Esophagus squamous epithelium (tissue), 5 donors: Measurements from ENCODE around the gene FNDC3B. TPM values are rescaled to one million over a fixed set of nuclear protein-coding genes. Genes with fewer than 3 reads are reported as not detected.

ENCODE experiments used
- DNase-seq: peaks from one replicate; lab custom pipeline; 2025; lab: John Stamatoyannopoulos, UW
- H3K27ac ChIP-seq, 4 donors: fragments of 200-600 bp; sonication (generic); one replicate each; pipeline ENCODE4 v1.5.1; 2016 to 2019; ENCODE audit warnings: mild to moderate bottlenecking in 1 of 4
- H3K27me3 ChIP-seq, 4 donors: fragments of 200-600 bp; sonication (generic); 1 replicate in 3 of 4; 2 replicates in 1 of 4; pipeline versions ENCODE4 v1.5.1 to v1.6.0; 2017 to 2021; ENCODE audit warnings: antibody characterized with exemption in 1 of 4
- H3K36me3 ChIP-seq, 3 donors: fragments of 200-600 bp; sonication (generic); one replicate each; pipeline ENCODE4 v1.5.1; 2016 to 2019
- H3K4me1 ChIP-seq, 3 donors: fragments of 200-600 bp; sonication (generic); one replicate each; pipeline ENCODE4 v1.5.1; 2017 to 2019
- H3K4me3 ChIP-seq, 4 donors: fragments of 200-600 bp; sonication (generic); 1 replicate in 3 of 4; 2 replicates in 1 of 4; pipeline ENCODE4 v1.5.1; 2016 to 2019; ENCODE audit warnings: mild to moderate bottlenecking in 2 of 4, moderate library complexity in 1 of 4
- H3K9me3 ChIP-seq, 3 donors: fragments of 200-600 bp; sonication (generic); one replicate each; pipeline ENCODE4 v1.5.1; 2016 to 2019
- POLR2A ChIP-seq, 4 donors: fragments of 450-650 bp; IDR thresholded peaks; one replicate each; pipeline ENCODE4 v1.6.1; 2017; ENCODE audit warnings: antibody characterized with exemption in 4 of 4, mild to moderate bottlenecking in 4 of 4, moderate library complexity in 3 of 4
- WGBS, 2 donors: methylation state at CpG; one replicate each; pipeline ENCODE4 v1.1.5; 2018; 5-methylcytosine and 5-hydroxymethylcytosine counted together
- intact Hi-C: fragments of 100-400 bp; cut with DNase I; formaldehyde crosslinking; loops from one replicate; pipeline ENCODE4 v1.15.0; 2022
- total RNA-seq, 4 donors: library from RNA; depleted of rRNA; stranded (reverse); fragments of >200 nt; gene quantifications; one replicate each; pipeline ENCODE4 v1.1.0, GENCODE V29; 2016
- TF ChIP-seq, protein P1 (sequence below), 6 experiments: fragments of 450-650 bp in 4 of 6; fragments of 200-600 bp in 2 of 6; sonication (generic) in 2 of 6; IDR thresholded peaks; one replicate each; pipeline ENCODE4 v1.5.1; 2016 to 2019; ENCODE audit warnings: antibody characterized with exemption in 6 of 6, mild to moderate bottlenecking in 4 of 6, moderate library complexity in 4 of 6
- donor health status: DM: yes; HTN: yes; CAD: no.

FNDC3B gene
- total RNA-seq, 4 donors from 2014 or later, result 7.7 to 44.3 (median 20.4) TPM

DNA sequence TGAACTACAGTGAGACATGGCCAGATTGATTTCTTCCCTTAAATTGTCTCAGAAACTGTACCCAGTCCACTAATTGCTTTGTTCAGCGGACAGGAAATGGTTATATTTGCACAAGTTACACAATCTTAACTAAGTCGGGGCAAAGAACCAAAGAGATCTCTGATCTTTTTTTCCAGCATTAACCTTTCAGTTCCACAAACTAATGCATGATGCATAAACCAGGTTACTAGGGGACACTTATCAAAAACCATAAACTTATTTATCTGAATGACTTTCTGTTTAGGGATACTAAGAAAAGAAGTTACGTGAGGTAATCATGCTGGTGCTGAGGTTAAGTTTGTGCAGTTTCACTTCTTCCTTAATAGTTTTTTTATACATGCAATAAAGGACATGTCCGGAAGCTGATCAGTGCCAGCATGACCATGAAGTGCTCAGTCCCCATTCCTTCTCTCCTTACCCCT, 22.4 kb downstream of the FNDC3B start:
- H3K27ac ChIP-seq, result peak overlapping the region in 2 of 4 donors; percentile 18 to 47
- H3K27me3 ChIP-seq, result no peaks in the 10 kb centered on the region
- intact Hi-C loops, result no loop called here
- no peaks in the 10 kb centered on the region for H3K9me3 ChIP-seq
- TF ChIP-seq POLR2A (IDR thresholded peaks at IDR 0.05), result no peak
- TF ChIP-seq, protein P1, sequence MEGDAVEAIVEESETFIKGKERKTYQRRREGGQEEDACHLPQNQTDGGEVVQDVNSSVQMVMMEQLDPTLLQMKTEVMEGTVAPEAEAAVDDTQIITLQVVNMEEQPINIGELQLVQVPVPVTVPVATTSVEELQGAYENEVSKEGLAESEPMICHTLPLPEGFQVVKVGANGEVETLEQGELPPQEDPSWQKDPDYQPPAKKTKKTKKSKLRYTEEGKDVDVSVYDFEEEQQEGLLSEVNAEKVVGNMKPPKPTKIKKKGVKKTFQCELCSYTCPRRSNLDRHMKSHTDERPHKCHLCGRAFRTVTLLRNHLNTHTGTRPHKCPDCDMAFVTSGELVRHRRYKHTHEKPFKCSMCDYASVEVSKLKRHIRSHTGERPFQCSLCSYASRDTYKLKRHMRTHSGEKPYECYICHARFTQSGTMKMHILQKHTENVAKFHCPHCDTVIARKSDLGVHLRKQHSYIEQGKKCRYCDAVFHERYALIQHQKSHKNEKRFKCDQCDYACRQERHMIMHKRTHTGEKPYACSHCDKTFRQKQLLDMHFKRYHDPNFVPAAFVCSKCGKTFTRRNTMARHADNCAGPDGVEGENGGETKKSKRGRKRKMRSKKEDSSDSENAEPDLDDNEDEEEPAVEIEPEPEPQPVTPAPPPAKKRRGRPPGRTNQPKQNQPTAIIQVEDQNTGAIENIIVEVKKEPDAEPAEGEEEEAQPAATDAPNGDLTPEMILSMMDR (IDR thresholded peaks at IDR 0.05), result no peak
- H3K4me3 ChIP-seq, result peak overlapping the region in 1 of 4 donors; percentile 35
- peaks cover 12 to 55% (median 32%) of the 10 kb centered on the region in 3 donors for H3K4me1 ChIP-seq
- 22 to 26% methylated on average over 4 of the region's 4 CpGs for WGBS, 2 donors
- no peaks in the 10 kb centered on the region for H3K36me3 ChIP-seq
- no peak for DNase-seq

DNA sequence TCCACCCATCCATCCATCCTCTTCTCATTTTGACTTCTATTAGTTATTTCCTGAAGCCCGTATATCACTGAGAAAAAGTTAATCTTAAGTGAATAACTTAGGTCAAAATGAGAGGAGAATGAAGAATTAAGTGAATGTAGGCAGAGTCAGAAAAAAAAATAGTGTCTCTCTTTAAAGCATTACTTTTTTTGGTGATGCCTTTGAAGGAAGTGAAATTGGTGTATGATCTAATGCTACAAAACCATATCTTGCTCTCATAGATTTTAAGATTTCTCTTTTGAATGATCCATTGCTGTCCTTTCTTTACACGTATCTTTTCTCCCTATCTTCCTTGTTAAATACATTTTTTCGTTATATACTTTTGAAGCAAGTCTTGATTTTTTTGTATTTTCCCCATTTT, 23.4 kb downstream of the FNDC3B start:
- Histone ChIP-seq H3K4me1 (peaks cover 12 to 55% (median 22%) of the 10 kb centered on the region in 3 donors), H3K27ac (no peak overlapping the region), H3K4me3 (no peak overlapping the region), H3K27me3 (no peaks in the 10 kb centered on the region), H3K36me3 (no peaks in the 10 kb centered on the region), H3K9me3 (no peaks in the 10 kb centered on the region)
- intact Hi-C loops, result no loop called here
- no peak for DNase-seq
- WGBS, 2 donors, result 89 to 96% methylated on average over 3 of the region's 3 CpGs
- TF ChIP-seq, protein P1 (IDR thresholded peaks at IDR 0.05), result no peak
- no peak for TF ChIP-seq POLR2A (IDR thresholded peaks at IDR 0.05)

DNA sequence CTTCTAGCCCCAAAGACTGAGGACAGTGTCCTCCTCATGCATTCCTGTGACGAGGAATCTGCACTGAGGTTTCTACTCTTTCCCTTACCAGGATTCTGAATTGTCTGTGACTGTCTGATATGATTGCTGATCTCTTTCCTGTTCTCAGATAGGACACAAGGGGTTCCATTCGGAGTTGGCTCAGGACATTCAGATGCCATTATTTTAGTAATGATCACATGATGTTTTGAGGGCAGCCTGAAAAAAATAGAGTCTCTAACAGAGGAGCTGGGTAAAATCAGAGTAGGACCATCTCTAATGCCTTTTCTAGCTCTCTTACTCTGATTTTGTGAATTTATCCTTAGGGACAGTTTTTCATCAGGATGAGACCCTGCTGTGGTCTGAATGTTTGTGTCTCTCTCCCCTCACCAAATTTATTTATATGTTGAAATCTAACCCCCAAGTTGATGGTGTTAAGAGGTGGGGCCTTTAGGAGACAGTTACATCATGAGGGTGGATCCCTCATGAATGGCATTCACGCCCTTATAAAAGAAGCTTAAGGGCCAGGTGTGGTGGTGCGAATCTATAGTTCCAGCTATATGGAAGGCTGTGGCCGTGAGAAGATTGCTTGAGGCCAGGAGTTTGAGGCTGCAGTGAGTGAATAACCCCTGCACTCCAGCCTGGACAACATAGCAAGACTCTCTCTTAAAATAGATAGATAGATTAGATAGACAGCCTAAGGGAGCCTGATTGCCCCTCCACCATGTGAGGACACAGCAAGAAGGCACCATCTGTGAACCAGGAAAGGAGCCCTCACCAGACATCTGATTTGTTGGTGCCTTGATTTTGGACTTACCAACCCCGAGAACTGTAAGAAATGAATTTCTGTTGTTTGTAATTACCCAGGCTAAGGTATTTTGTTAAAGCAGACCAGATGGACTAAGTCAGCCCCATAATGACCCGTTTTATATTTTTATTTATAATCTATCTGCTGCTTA, 24.4 kb downstream of the FNDC3B start:
- no peak overlapping the region for H3K27ac ChIP-seq
- no peaks in the 10 kb centered on the region for H3K27me3 ChIP-seq
- H3K9me3 ChIP-seq, result no peaks in the 10 kb centered on the region
- H3K36me3 ChIP-seq, result no peaks in the 10 kb centered on the region
- DNase-seq, result no peak
- TF ChIP-seq POLR2A (IDR thresholded peaks at IDR 0.05), result no peak
- TF ChIP-seq, protein P1 (IDR thresholded peaks at IDR 0.05), result no peak
- peaks cover 12 to 56% (median 19%) of the 10 kb centered on the region in 3 donors for H3K4me1 ChIP-seq
- WGBS, 2 donors, result 81 to 85% methylated on average over 6 of the region's 7 CpGs
- intact Hi-C loops, result no loop called here
- no peak overlapping the region for H3K4me3 ChIP-seq

DNA sequence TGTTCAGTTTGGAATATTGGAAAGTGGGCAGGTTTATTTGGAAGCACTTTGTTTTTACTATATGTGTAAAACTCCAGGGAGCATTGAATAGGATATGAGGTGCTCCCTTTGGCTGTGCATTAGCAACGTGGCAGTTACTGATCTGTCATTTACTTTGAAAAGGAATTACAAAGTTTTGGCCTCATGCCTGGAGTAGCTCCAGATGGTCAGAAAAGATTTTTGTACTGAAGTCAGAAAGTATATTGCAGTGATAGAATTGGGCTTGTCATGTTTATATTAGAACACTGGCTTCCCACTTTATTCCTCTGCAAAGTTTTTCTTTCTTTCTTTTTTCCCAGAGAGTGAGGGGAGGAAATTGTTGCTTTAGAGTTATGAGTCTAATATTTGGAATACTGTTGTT, 26.1 kb downstream of the FNDC3B start:
- 0 to 17% methylated on average over 1 of the region's 1 CpG for WGBS, 2 donors
- H3K27ac ChIP-seq, result peak overlapping the region in 1 of 4 donors; percentile 12

More for the DNA sequence above, 26.1 kb downstream of the FNDC3B start:
- Histone ChIP-seq H3K27me3 (no peaks in the 10 kb centered on the region), H3K9me3 (no peaks in the 10 kb centered on the region), H3K4me1 (peaks cover 12 to 64% (median 24%) of the 10 kb centered on the region in 3 donors), H3K36me3 (no peaks in the 10 kb centered on the region), H3K4me3 (no peak overlapping the region)
- TF ChIP-seq POLR2A (IDR thresholded peaks at IDR 0.05), result no peak
- TF ChIP-seq, protein P1 (IDR thresholded peaks at IDR 0.05), result no peak
- no peak for DNase-seq
- intact Hi-C loops, result no loop called here
